Duodenal mucosa (tissue), 2 donors: ENCODE data around the gene ITPRIPL2.

Source experiments
- H3K27ac ChIP-seq: one replicate; pipeline ENCODE4 v1.7.0; 2013; ENCODE audit warnings: low read depth, low read length
- H3K27me3 ChIP-seq, 2 donors: one replicate each; pipeline ENCODE4 v1.7.0; 2013; ENCODE audit warnings: low read length in 2 of 2, control low read depth in 1 of 2; ENCODE audit not compliant: insufficient read depth in 2 of 2, control insufficient read depth in 1 of 2
- H3K36me3 ChIP-seq, 2 donors: one replicate each; pipeline ENCODE4 v1.7.0; 2013; ENCODE audit warnings: low read length in 2 of 2, control low read depth in 1 of 2; ENCODE audit not compliant: insufficient read depth in 2 of 2, control insufficient read depth in 1 of 2
- H3K4me1 ChIP-seq, 2 donors: one replicate each; pipeline ENCODE4 v1.7.0; 2013; ENCODE audit warnings: low read length in 2 of 2, control low read depth in 1 of 2; ENCODE audit not compliant: insufficient read depth in 2 of 2, control insufficient read depth in 1 of 2
- H3K4me3 ChIP-seq, 2 donors: one replicate each; pipeline ENCODE4 v1.7.0; 2013; ENCODE audit warnings: low read length in 2 of 2, low read depth in 1 of 2
- H3K9ac ChIP-seq, 2 donors: one replicate each; pipeline ENCODE4 v1.7.0; 2013; ENCODE audit warnings: low read length in 2 of 2, low read depth in 1 of 2
- H3K9me3 ChIP-seq, 2 donors: one replicate each; pipeline ENCODE4 v1.7.0; 2013; ENCODE audit warnings: low read length in 2 of 2, control low read depth in 1 of 2; ENCODE audit not compliant: control insufficient read depth in 1 of 2

Gene ITPRIPL2

GRCh38 chr16:19083670-19084069 lies 30.1 kb upstream of the ITPRIPL2 start:
- peaks cover 0 to 24% of the 10 kb centered on the region in 2 donors for H3K36me3 ChIP-seq
- peaks cover 6 to 11% of the 10 kb centered on the region in 2 donors for H3K4me1 ChIP-seq
- H3K27ac ChIP-seq, result no peak overlapping the region
- H3K4me3 ChIP-seq, result no peak overlapping the region
- H3K9ac ChIP-seq, result no peak overlapping the region
- H3K27me3 ChIP-seq, result no peaks in the 10 kb centered on the region
- no peaks in the 10 kb centered on the region for H3K9me3 ChIP-seq

GRCh38 chr16:19084139-19084538 lies 29.6 kb upstream of the ITPRIPL2 start:
- Histone ChIP-seq H3K27ac (no peak overlapping the region), H3K4me3 (no peak overlapping the region), H3K36me3 (peaks cover 0 to 19% of the 10 kb centered on the region in 2 donors), H3K4me1 (peaks cover 6 to 11% of the 10 kb centered on the region in 2 donors), H3K27me3 (no peaks in the 10 kb centered on the region), H3K9ac (no peak overlapping the region), H3K9me3 (no peaks in the 10 kb centered on the region)

- Histone ChIP-seq H3K27me3 (no peaks in the 10 kb centered on the region), H3K4me3 (no peak overlapping the region), H3K9ac (no peak overlapping the region), H3K27ac (no peak overlapping the region), H3K9me3 (no peaks in the 10 kb centered on the region), H3K4me1 (peaks cover 6 to 11% of the 10 kb centered on the region in 2 donors), H3K36me3 (peaks cover 0 to 13% of the 10 kb centered on the region in 2 donors)
These were observed 28.9 kb upstream of the ITPRIPL2 start for GRCh38 chr16:19084879-19085278.

GRCh38 chr16:19085679-19086200 lies 28.0 kb upstream of the ITPRIPL2 start:
- H3K27me3 ChIP-seq, result no peaks in the 10 kb centered on the region
- peaks cover 6 to 11% of the 10 kb centered on the region in 2 donors for H3K4me1 ChIP-seq
- no peaks in the 10 kb centered on the region for H3K9me3 ChIP-seq
- H3K27ac ChIP-seq, result no peak overlapping the region
- H3K9ac ChIP-seq, result peak overlapping the region; percentile 52 to 84
- H3K4me3 ChIP-seq, result peak overlapping the region; percentile 73 to 77
- H3K36me3 ChIP-seq, result peaks cover 0 to 10% of the 10 kb centered on the region in 2 donors

- Histone ChIP-seq H3K36me3 (peaks cover 0 to 3% of the 10 kb centered on the region in 2 donors), H3K4me3 (peak overlapping the region; percentile 73 to 77), H3K4me1 (peaks cover 6 to 11% of the 10 kb centered on the region in 2 donors), H3K27me3 (no peaks in the 10 kb centered on the region), H3K9ac (peak overlapping the region; percentile 52 to 84), H3K27ac (no peak overlapping the region), H3K9me3 (no peaks in the 10 kb centered on the region)
These were observed 27.2 kb upstream of the ITPRIPL2 start for GRCh38 chr16:19086322-19087199.

- H3K27me3 ChIP-seq, result no peaks in the 10 kb centered on the region
- H3K4me1 ChIP-seq, result peaks cover 6 to 11% of the 10 kb centered on the region in 2 donors
- H3K9me3 ChIP-seq, result no peaks in the 10 kb centered on the region
- H3K36me3 ChIP-seq, result no peaks in the 10 kb centered on the region
- no peak overlapping the region for H3K4me3 ChIP-seq
- no peak overlapping the region for H3K9ac ChIP-seq
- no peak overlapping the region for H3K27ac ChIP-seq
These were observed 25.3 kb upstream of the ITPRIPL2 start for GRCh38 chr16:19088341-19088916.

GRCh38 chr16:19089410-19089955 lies 24.3 kb upstream of the ITPRIPL2 start:
- H3K9me3 ChIP-seq, result no peaks in the 10 kb centered on the region
- no peak overlapping the region for H3K9ac ChIP-seq
- H3K36me3 ChIP-seq, result no peaks in the 10 kb centered on the region
- no peak overlapping the region for H3K27ac ChIP-seq
- H3K4me3 ChIP-seq, result no peak overlapping the region
- H3K27me3 ChIP-seq, result no peaks in the 10 kb centered on the region
- H3K4me1 ChIP-seq, result peaks cover 6 to 11% of the 10 kb centered on the region in 2 donors

GRCh38 chr16:19090916-19091315 lies 22.8 kb upstream of the ITPRIPL2 start:
- H3K27ac ChIP-seq, result no peak overlapping the region
- no peaks in the 10 kb centered on the region for H3K9me3 ChIP-seq
- peaks cover 5% of the 10 kb centered on the region in 2 donors for H3K4me1 ChIP-seq
- H3K4me3 ChIP-seq, result no peak overlapping the region
- no peak overlapping the region for H3K9ac ChIP-seq
- no peaks in the 10 kb centered on the region for H3K27me3 ChIP-seq
- H3K36me3 ChIP-seq, result no peaks in the 10 kb centered on the region

GRCh38 chr16:19092653-19093410 lies 20.9 kb upstream of the ITPRIPL2 start:
- no peaks in the 10 kb centered on the region for H3K27me3 ChIP-seq
- no peak overlapping the region for H3K9ac ChIP-seq
- H3K4me3 ChIP-seq, result no peak overlapping the region
- H3K9me3 ChIP-seq, result no peaks in the 10 kb centered on the region
- no peaks in the 10 kb centered on the region for H3K4me1 ChIP-seq
- H3K36me3 ChIP-seq, result no peaks in the 10 kb centered on the region
- H3K27ac ChIP-seq, result no peak overlapping the region
